ENCODE results near the gene SDK1. TPM values are rescaled to one million over a fixed set of nuclear protein-coding genes. Genes with fewer than 3 reads are reported as not detected.

Gene SDK1
- total and polyA plus RNA-seq, 7 donors: 0.31 to 2.4 (median 1.3) TPM

- Histone ChIP-seq H3K27ac (no peak overlapping the region), H3K27me3 (ENCODE audit: insufficient read depth in 3 of 3, low read length in 2 of 3) (no peaks in the 10 kb centered on the region), H3K4me1 (no peaks in the 10 kb centered on the region), H3K36me3 (ENCODE audit: insufficient read depth in 1 of 2, low read depth in 1 of 2) (no peaks in the 10 kb centered on the region), H3K9me3 (no peaks in the 10 kb centered on the region), H3K4me3 (no peak overlapping the region)
- DNase-seq (no peak), ATAC-seq (no peak)
- WGBS, 3 donors: 73 to 76% (median 74%) methylated on average over 12 of the region's 12 CpGs
- intact Hi-C loops (cut with DNase I): no loop called here
- TF ChIP-seq CTCF (IDR thresholded peaks at IDR 0.05): no peak
These were observed 44.8 kb downstream of the SDK1 start for GRCh38 chr7:3345699-3346481.

GRCh38 chr7:3349126-3349525 is 48.1 kb downstream of the SDK1 start:
- 67 to 85% (median 70%) methylated on average over 2 of the region's 2 CpGs for WGBS, 3 donors
- ATAC-seq (no peak), DNase-seq (no peak)

GRCh38 chr7:3356173-3356572 is 55.1 kb downstream of the SDK1 start:
- TF ChIP-seq CTCF (IDR thresholded peaks at IDR 0.05): no peak
- intact Hi-C loops (cut with DNase I): no loop called here
- no peak for ATAC-seq

More at GRCh38 chr7:3349126-3349525, 48.1 kb downstream of the SDK1 start:
- no peak for TF ChIP-seq CTCF (IDR thresholded peaks at IDR 0.05)
- intact Hi-C loops (cut with DNase I): no loop called here
- Histone ChIP-seq H3K36me3 (ENCODE audit: insufficient read depth in 1 of 2, low read depth in 1 of 2) (no peaks in the 10 kb centered on the region), H3K4me3 (no peak overlapping the region), H3K27me3 (ENCODE audit: insufficient read depth in 3 of 3, low read length in 2 of 3) (no peaks in the 10 kb centered on the region), H3K27ac (no peak overlapping the region), H3K9me3 (no peaks in the 10 kb centered on the region), H3K4me1 (no peaks in the 10 kb centered on the region)

GRCh38 chr7:3358991-3359390 is 57.9 kb downstream of the SDK1 start:
- H3K27ac ChIP-seq: no peak overlapping the region
- no peak for TF ChIP-seq CTCF (IDR thresholded peaks at IDR 0.05)
- no peak for DNase-seq
- intact Hi-C loops (cut with DNase I): no loop called here
- no peaks in the 10 kb centered on the region for H3K4me1 ChIP-seq
- 75 to 87% (median 77%) methylated on average over 5 of the region's 5 CpGs for WGBS, 3 donors
- no peak for ATAC-seq
- no peaks in the 10 kb centered on the region for H3K27me3 ChIP-seq (ENCODE audit: insufficient read depth in 3 of 3, low read length in 2 of 3)
- no peak overlapping the region for H3K4me3 ChIP-seq
- H3K36me3 ChIP-seq (ENCODE audit: insufficient read depth in 1 of 2, low read depth in 1 of 2): no peaks in the 10 kb centered on the region
- no peaks in the 10 kb centered on the region for H3K9me3 ChIP-seq

More at GRCh38 chr7:3356173-3356572, 55.1 kb downstream of the SDK1 start:
- 38 to 49% (median 43%) methylated on average over 6 of the region's 6 CpGs for WGBS, 3 donors
- Histone ChIP-seq H3K36me3 (ENCODE audit: insufficient read depth in 1 of 2, low read depth in 1 of 2) (no peaks in the 10 kb centered on the region), H3K4me1 (no peaks in the 10 kb centered on the region), H3K27me3 (ENCODE audit: insufficient read depth in 3 of 3, low read length in 2 of 3) (no peaks in the 10 kb centered on the region), H3K9me3 (no peaks in the 10 kb centered on the region), H3K27ac (no peak overlapping the region), H3K4me3 (no peak overlapping the region)
- DNase-seq: no peak

GRCh38 chr7:3367261-3367660 is 66.2 kb downstream of the SDK1 start:
- WGBS, 3 donors: 59 to 73% (median 64%) methylated on average over 1 of the region's 1 CpG
- no peak for TF ChIP-seq CTCF (IDR thresholded peaks at IDR 0.05)

More at GRCh38 chr7:3367261-3367660, 66.2 kb downstream of the SDK1 start:
- H3K27me3 ChIP-seq (ENCODE audit: insufficient read depth in 3 of 3, low read length in 2 of 3): no peaks in the 10 kb centered on the region
- no peaks in the 10 kb centered on the region for H3K4me1 ChIP-seq
- DNase-seq (no peak), ATAC-seq (no peak)
- H3K4me3 ChIP-seq: no peak overlapping the region
- no peak overlapping the region for H3K27ac ChIP-seq
- H3K36me3 ChIP-seq (ENCODE audit: insufficient read depth in 1 of 2, low read depth in 1 of 2): no peaks in the 10 kb centered on the region
- intact Hi-C loops (cut with DNase I): no loop called here
- H3K9me3 ChIP-seq: no peaks in the 10 kb centered on the region

Measured in psoas muscle (tissue), 8 donors.